Activated T-helper 1 cell treated with anti-CD3 and anti-CD28 coated beads, Interleukin-2, amount 50 U/mL, for 16 hours (primary cell): Measurements from ENCODE around the gene TXK.

ENCODE experiments used
- DNase-seq, 2 donors: peaks; one replicate each; pipeline ENCODE4 v3.0.0-alpha.2; 2020; ENCODE audit warnings: low read depth in 1 of 2, low spot score in 1 of 2

Gene TXK

GRCh38 chr4:48064349-48064748 lies 69.7 kb downstream of the TXK start:
- no peak for DNase-seq

- DNase-seq: no peak
These were observed 75.2 kb downstream of the TXK start for GRCh38 chr4:48058617-48059530.

- no peak for DNase-seq
These were observed 83.0 kb downstream of the TXK start for GRCh38 chr4:48051078-48051477.

GRCh38 chr4:48049483-48049882 lies 84.6 kb downstream of the TXK start:
- DNase-seq: no peak

- no peak for DNase-seq
These were observed 86.2 kb downstream of the TXK start for GRCh38 chr4:48047896-48048295.

GRCh38 chr4:48047421-48047844 lies 86.6 kb downstream of the TXK start:
- peak; percentile 11 to 36 for DNase-seq

GRCh38 chr4:48046059-48046458 lies 88.0 kb downstream of the TXK start:
- DNase-seq: no peak

- DNase-seq: no peak
These were observed 89.8 kb downstream of the TXK start for GRCh38 chr4:48044298-48044697.

GRCh38 chr4:48043504-48043903 lies 90.5 kb downstream of the TXK start:
- DNase-seq: no peak

- no peak for DNase-seq
These were observed 91.0 kb downstream of the TXK start for GRCh38 chr4:48042979-48043461.

- no peak for DNase-seq
These were observed 92.4 kb downstream of the TXK start for GRCh38 chr4:48041535-48042137.

GRCh38 chr4:48039561-48039960 lies 94.5 kb downstream of the TXK start:
- DNase-seq: no peak

GRCh38 chr4:48038666-48039065 lies 95.4 kb downstream of the TXK start:
- DNase-seq: no peak

- DNase-seq: no peak
These were observed 97.0 kb downstream of the TXK start for GRCh38 chr4:48037117-48037462.

GRCh38 chr4:48035952-48036351 lies 98.1 kb downstream of the TXK start:
- DNase-seq: no peak

GRCh38 chr4:48033825-48034413 lies 100.1 kb downstream of the TXK start:
- no peak for DNase-seq

GRCh38 chr4:48033412-48033811 lies 100.6 kb downstream of the TXK start:
- no peak for DNase-seq

GRCh38 chr4:48032721-48033120 lies 101.3 kb downstream of the TXK start:
- no peak for DNase-seq

GRCh38 chr4:48031802-48032525 lies 102.1 kb downstream of the TXK start:
- DNase-seq: no peak

- no peak for DNase-seq
These were observed 103.6 kb downstream of the TXK start for GRCh38 chr4:48030470-48030869.

- DNase-seq: no peak
These were observed 105.4 kb downstream of the TXK start for GRCh38 chr4:48028696-48029095.
